Measurements from ENCODE around the gene ORC6. TPM values are rescaled to one million over a fixed set of nuclear protein-coding genes. Genes with fewer than 3 reads are reported as not detected.
"Not testable (repeated sequence)": the region's sequence is repeated elsewhere in the genome, so short reads cannot be mapped to it uniquely, and the experiment has no call there.

ORC6 gene
- total and polyA plus RNA-seq, 12 donors = 0.56 to 2.7 (median 2.1) TPM

GRCh38 chr16:46651305-46651704 is 38.2 kb upstream of the ORC6 start:
- no peak for TF ChIP-seq CTCF (IDR thresholded peaks at IDR 0.05)
- H3K36me3 ChIP-seq = peaks cover 0 to 9% (median 0%) of the 10 kb centered on the region in 9 donors

GRCh38 chr16:46658925-46659324 is 30.5 kb upstream of the ORC6 start:
- H3K36me3 ChIP-seq = peaks cover 0 to 84% (median 27%) of the 10 kb centered on the region in 9 donors
- DNase-seq = peak in 1 of 2 donors; percentile 13

More at GRCh38 chr16:46651305-46651704, 38.2 kb upstream of the ORC6 start:
- Histone ChIP-seq H3K27ac (no peak overlapping the region), H3K27me3 (no peaks in the 10 kb centered on the region), H3K9me3 (no peaks in the 10 kb centered on the region), H3K4me3 (no peak overlapping the region), H3K4me1 (no peaks in the 10 kb centered on the region)
- intact Hi-C loops (cut with DNase I) = no loop called here
- DNase-seq = no peak
- no peak for ATAC-seq
- WGBS, 2 donors = 91 to 92% methylated on average over 3 of the region's 3 CpGs

GRCh38 chr16:46662123-46662522 is 27.3 kb upstream of the ORC6 start:
- ATAC-seq (no peak), DNase-seq (no peak)
- Histone ChIP-seq H3K27ac (no peak overlapping the region), H3K9me3 (no peaks in the 10 kb centered on the region), H3K4me3 (no peak overlapping the region), H3K4me1 (peaks cover 0 to 16% (median 0%) of the 10 kb centered on the region in 9 donors), H3K36me3 (peaks cover 0 to 100% (median 32%) of the 10 kb centered on the region in 9 donors), H3K27me3 (no peaks in the 10 kb centered on the region)
- TF ChIP-seq CTCF (IDR thresholded peaks at IDR 0.05) = no peak
- intact Hi-C loops (cut with DNase I) = no loop called here
- 65 to 66% methylated on average over 4 of the region's 4 CpGs for WGBS, 2 donors

More at GRCh38 chr16:46658925-46659324, 30.5 kb upstream of the ORC6 start:
- 57 to 78% methylated on average over 1 of the region's 1 CpG for WGBS, 2 donors
- intact Hi-C loops (cut with DNase I) = no loop called here
- Histone ChIP-seq H3K27me3 (no peaks in the 10 kb centered on the region), H3K4me3 (no peak overlapping the region), H3K9me3 (no peaks in the 10 kb centered on the region), H3K27ac (peak overlapping the region in 1 of 10 donors; percentile 54), H3K4me1 (peaks cover 0 to 16% (median 0%) of the 10 kb centered on the region in 9 donors)
- no peak for TF ChIP-seq CTCF (IDR thresholded peaks at IDR 0.05)
- ATAC-seq = peak; percentile 55 to 82 (median 62)

- H3K4me3 ChIP-seq = no peak overlapping the region
- TF ChIP-seq CTCF (IDR thresholded peaks at IDR 0.05) = peak; percentile 72 to 95 (median 90)
- H3K27me3 ChIP-seq = no peaks in the 10 kb centered on the region
- 49 to 60% methylated on average over 6 of the region's 6 CpGs for WGBS, 2 donors
- no peaks in the 10 kb centered on the region for H3K9me3 ChIP-seq
- H3K36me3 ChIP-seq = peaks cover 0 to 100% (median 60%) of the 10 kb centered on the region in 9 donors
- ATAC-seq (peak; percentile 73 to 94 (median 91)), DNase-seq (peak in 1 of 2 donors; percentile 41)
- intact Hi-C loops (cut with DNase I) = loop anchor here in 9 of 10 donors (5.0 to 10.0 kb wide), 6 partner anchors 129 to 1491 kb away; no protein-coding TSS in a partner anchor
- H3K4me1 ChIP-seq = no peaks in the 10 kb centered on the region
- no peak overlapping the region for H3K27ac ChIP-seq
Measured at GRCh38 chr16:46673320-46674013, 16.0 kb upstream of the ORC6 start.

- H3K4me1 ChIP-seq, H3K27ac ChIP-seq, H3K27me3 ChIP-seq, ATAC-seq, H3K9me3 ChIP-seq, H3K4me3 ChIP-seq, DNase-seq: not testable (repeated sequence)
- intact Hi-C loops (cut with DNase I) = loop anchor here in 7 of 10 donors (5.0 to 10.0 kb wide), 6 partner anchors 124 to 1487 kb away; no protein-coding TSS in a partner anchor
- peaks cover 0 to 100% (median 48%) of the 10 kb centered on the region in 9 donors for H3K36me3 ChIP-seq
- 93 to 95% methylated on average over 1 of the region's 1 CpG for WGBS, 2 donors
Measured at GRCh38 chr16:46677943-46678342, 11.5 kb upstream of the ORC6 start.

- H3K27me3 ChIP-seq; ATAC-seq; intact Hi-C loops (cut with DNase I); H3K4me3 ChIP-seq; H3K9me3 ChIP-seq; DNase-seq; H3K27ac ChIP-seq: not testable (repeated sequence)
- 63 to 65% methylated on average over 2 of the region's 2 CpGs for WGBS, 2 donors
- Histone ChIP-seq H3K36me3 (peaks cover 0 to 66% (median 24%) of the 10 kb centered on the region in 9 donors), H3K4me1 (peaks cover 0 to 35% (median 28%) of the 10 kb centered on the region in 9 donors)
Measured at GRCh38 chr16:46681867-46682266, 7.6 kb upstream of the ORC6 start.
